WTC11 (cell line): ENCODE data around the gene RHBDL2.

Experiments
- CREB1 ChIP-seq: sonication (generic); formaldehyde crosslinking; IDR thresholded peaks from 2 replicates; pipeline ENCODE4 v1.8.0; 2023; ENCODE audit warnings: mild to moderate bottlenecking, missing genetic modification reagents
- CTCF ChIP-seq: fragments of 200-600 bp; IDR thresholded peaks from 2 replicates; pipeline ENCODE4 v1.8.0; 2022; ENCODE audit warnings: antibody characterized with exemption
- ELF4 ChIP-seq: sonication (generic); formaldehyde crosslinking; IDR thresholded peaks from 2 replicates; pipeline ENCODE4 v1.8.1; 2022; ENCODE audit warnings: low read depth, mild to moderate bottlenecking, moderate library complexity, missing genetic modification reagents
- IRF1 ChIP-seq: sonication (generic); formaldehyde crosslinking; IDR thresholded peaks from 2 replicates; pipeline ENCODE4 v1.8.0; 2023; ENCODE audit warnings: missing genetic modification reagents
- IRF2 ChIP-seq: sonication (generic); formaldehyde crosslinking; IDR thresholded peaks from 2 replicates; pipeline ENCODE4 v1.8.0; 2022; ENCODE audit warnings: low read depth, missing genetic modification reagents, borderline replicate concordance
- NR1H2 ChIP-seq: sonication (generic); formaldehyde crosslinking; IDR thresholded peaks from 2 replicates; pipeline ENCODE4 v1.9.0; 2021; ENCODE audit warnings: mild to moderate bottlenecking, moderate library complexity, missing genetic modification reagents
- USF2 ChIP-seq: sonication (generic); formaldehyde crosslinking; IDR thresholded peaks from 2 replicates; pipeline ENCODE4 v1.8.1; 2023; ENCODE audit warnings: mild to moderate bottlenecking, missing genetic modification reagents, moderate library complexity
- TF ChIP-seq, protein P1 (sequence below): sonication (generic); formaldehyde crosslinking; IDR thresholded peaks from 2 replicates; pipeline ENCODE4 v1.8.0; 2022; ENCODE audit warnings: mild to moderate bottlenecking, missing genetic modification reagents
- TF ChIP-seq, protein P2 (sequence below): sonication (generic); formaldehyde crosslinking; IDR thresholded peaks from 2 replicates; pipeline ENCODE4 v1.8.1; 2022; ENCODE audit warnings: low read depth, missing genetic modification reagents, borderline replicate concordance
- TF ChIP-seq, protein P3 (sequence below): sonication (generic); formaldehyde crosslinking; IDR thresholded peaks from 2 replicates; pipeline ENCODE4 v1.8.1; 2023; ENCODE audit warnings: mild to moderate bottlenecking, missing genetic modification reagents
- TF ChIP-seq, protein P4 (sequence below): sonication (generic); formaldehyde crosslinking; IDR thresholded peaks from 2 replicates; pipeline ENCODE4 v1.8.0; 2022; ENCODE audit warnings: mild to moderate bottlenecking, missing genetic modification reagents

DNA sequence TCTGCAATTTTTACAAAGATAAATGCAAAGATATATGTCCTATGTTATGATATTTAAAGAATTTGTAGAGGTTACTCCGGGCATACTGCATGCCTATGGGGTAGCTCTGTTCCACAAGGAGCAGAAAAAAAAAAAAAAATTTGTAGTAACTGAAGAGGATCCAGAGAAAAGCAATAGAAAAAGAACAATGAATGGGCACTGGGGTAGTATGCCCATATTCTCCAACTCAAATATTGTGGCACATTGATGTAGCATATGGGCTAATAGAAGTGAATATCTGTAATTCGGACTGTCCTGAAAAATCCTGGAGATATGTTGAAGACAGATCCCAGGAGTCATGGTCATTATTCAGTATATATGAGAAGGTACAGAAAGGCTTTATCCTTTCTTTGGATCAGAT lies 48.3 kb upstream of the RHBDL2 start:
- no peak for TF ChIP-seq CTCF
- no peak for TF ChIP-seq USF2 (CRISPR knock-in tag)
- TF ChIP-seq, protein P1, sequence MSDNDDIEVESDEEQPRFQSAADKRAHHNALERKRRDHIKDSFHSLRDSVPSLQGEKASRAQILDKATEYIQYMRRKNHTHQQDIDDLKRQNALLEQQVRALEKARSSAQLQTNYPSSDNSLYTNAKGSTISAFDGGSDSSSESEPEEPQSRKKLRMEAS (CRISPR knock-in tag): no peak
- no peak for TF ChIP-seq IRF1 (CRISPR knock-in tag)
- TF ChIP-seq, protein P2, sequence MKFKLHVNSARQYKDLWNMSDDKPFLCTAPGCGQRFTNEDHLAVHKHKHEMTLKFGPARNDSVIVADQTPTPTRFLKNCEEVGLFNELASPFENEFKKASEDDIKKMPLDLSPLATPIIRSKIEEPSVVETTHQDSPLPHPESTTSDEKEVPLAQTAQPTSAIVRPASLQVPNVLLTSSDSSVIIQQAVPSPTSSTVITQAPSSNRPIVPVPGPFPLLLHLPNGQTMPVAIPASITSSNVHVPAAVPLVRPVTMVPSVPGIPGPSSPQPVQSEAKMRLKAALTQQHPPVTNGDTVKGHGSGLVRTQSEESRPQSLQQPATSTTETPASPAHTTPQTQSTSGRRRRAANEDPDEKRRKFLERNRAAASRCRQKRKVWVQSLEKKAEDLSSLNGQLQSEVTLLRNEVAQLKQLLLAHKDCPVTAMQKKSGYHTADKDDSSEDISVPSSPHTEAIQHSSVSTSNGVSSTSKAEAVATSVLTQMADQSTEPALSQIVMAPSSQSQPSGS (CRISPR knock-in tag): no peak
- TF ChIP-seq, protein P3, sequence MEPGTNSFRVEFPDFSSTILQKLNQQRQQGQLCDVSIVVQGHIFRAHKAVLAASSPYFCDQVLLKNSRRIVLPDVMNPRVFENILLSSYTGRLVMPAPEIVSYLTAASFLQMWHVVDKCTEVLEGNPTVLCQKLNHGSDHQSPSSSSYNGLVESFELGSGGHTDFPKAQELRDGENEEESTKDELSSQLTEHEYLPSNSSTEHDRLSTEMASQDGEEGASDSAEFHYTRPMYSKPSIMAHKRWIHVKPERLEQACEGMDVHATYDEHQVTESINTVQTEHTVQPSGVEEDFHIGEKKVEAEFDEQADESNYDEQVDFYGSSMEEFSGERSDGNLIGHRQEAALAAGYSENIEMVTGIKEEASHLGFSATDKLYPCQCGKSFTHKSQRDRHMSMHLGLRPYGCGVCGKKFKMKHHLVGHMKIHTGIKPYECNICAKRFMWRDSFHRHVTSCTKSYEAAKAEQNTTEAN (CRISPR knock-in tag): no peak
- no peak for TF ChIP-seq CREB1 (CRISPR knock-in tag)
- TF ChIP-seq IRF2 (CRISPR knock-in tag): no peak
- no peak for TF ChIP-seq NR1H2
- no peak for TF ChIP-seq ELF4 (CRISPR knock-in tag)
- TF ChIP-seq, protein P4, sequence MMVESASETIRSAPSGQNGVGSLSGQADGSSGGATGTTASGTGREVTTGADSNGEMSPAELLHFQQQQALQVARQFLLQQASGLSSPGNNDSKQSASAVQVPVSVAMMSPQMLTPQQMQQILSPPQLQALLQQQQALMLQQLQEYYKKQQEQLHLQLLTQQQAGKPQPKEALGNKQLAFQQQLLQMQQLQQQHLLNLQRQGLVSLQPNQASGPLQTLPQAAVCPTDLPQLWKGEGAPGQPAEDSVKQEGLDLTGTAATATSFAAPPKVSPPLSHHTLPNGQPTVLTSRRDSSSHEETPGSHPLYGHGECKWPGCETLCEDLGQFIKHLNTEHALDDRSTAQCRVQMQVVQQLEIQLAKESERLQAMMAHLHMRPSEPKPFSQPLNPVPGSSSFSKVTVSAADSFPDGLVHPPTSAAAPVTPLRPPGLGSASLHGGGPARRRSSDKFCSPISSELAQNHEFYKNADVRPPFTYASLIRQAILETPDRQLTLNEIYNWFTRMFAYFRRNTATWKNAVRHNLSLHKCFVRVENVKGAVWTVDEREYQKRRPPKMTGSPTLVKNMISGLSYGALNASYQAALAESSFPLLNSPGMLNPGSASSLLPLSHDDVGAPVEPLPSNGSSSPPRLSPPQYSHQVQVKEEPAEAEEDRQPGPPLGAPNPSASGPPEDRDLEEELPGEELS (CRISPR knock-in tag): no peak
